NB4 (cell line): ENCODE results near the gene OR10S1.

ENCODE experiments used
- CTCF ChIP-seq: IDR thresholded peaks from one replicate; pipeline ENCODE4 v1.5.1; 2012; ENCODE audit warnings: low read depth, low read length
- POLR2A ChIP-seq: IDR thresholded peaks from 2 replicates; pipeline ENCODE4 v1.6.1; 2011; ENCODE audit warnings: mild to moderate bottlenecking; ENCODE audit not compliant: insufficient read length; ENCODE audit errors: extremely low read depth

GRCh38 chr11:123939317-123939716, 38.3 kb downstream of the OR10S1 start, which contains the start of gene OR4D5:
- TF ChIP-seq CTCF (no peak), POLR2A (no peak)
